Measurements from ENCODE around the gene CA10.

CA10 gene

DNA sequence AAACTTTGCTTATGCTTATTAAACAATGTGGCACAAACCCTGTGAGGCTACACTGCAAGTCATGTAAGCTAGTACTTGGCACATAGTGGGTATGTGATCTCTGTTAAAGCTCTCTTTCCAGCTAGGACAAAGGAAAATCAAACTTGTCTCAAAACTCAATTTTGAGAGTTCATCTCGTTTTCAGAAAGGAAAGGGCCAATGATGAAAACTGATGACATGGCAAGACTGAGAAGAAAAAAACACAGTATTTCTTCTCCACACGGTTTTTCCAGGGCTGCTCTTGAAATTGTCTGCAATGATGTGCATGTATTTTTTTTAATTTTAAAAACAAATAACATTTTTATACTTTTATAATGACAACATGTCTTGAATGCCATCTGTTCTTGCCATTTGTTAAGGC lies 389.8 kb downstream of the CA10 start:
- no peak overlapping the region for H4K8ac ChIP-seq (ENCODE audit: low read depth, low read length)
- H3K27ac ChIP-seq (ENCODE audit: low read depth, low read length): no peak overlapping the region
- H2BK120ac ChIP-seq (ENCODE audit: insufficient read depth, low read length, poor library complexity): no peak overlapping the region
- no peak overlapping the region for H3K14ac ChIP-seq (ENCODE audit: low read length)
- H3K4ac ChIP-seq (ENCODE audit: low read depth, low read length): no peak overlapping the region
- no peak overlapping the region for H3K23ac ChIP-seq (ENCODE audit: low read length)
- no peak for DNase-seq
- H2AFZ ChIP-seq (ENCODE audit: insufficient read depth, low read length, poor library complexity): no peak overlapping the region
- no peak overlapping the region for H2BK5ac ChIP-seq (ENCODE audit: low read depth, low read length, poor library complexity)
- H3K4me1 ChIP-seq (ENCODE audit: control insufficient read depth in 1 of 2, insufficient read depth in 2 of 2, low read length in 2 of 2): no peaks in the 10 kb centered on the region
- H2AK5ac ChIP-seq (ENCODE audit: low read length): no peak overlapping the region
- no CpG with 5 or more reads among the region's 2 CpGs for WGBS (ENCODE audit: extremely low coverage, insufficient coverage, insufficient read length)
- no peak overlapping the region for H3K4me3 ChIP-seq (ENCODE audit: low read depth, low read length)
- H3K9me3 ChIP-seq (ENCODE audit: insufficient read depth, low read depth, low read length): no peaks in the 10 kb centered on the region
- no peak overlapping the region for H3K9ac ChIP-seq (ENCODE audit: low read length)
- no peak overlapping the region for H4K91ac ChIP-seq (ENCODE audit: low read depth, low read length)
- no peak overlapping the region for H2BK12ac ChIP-seq (ENCODE audit: low read length)
- H3K27me3 ChIP-seq (ENCODE audit: insufficient read depth, low read length): no peaks in the 10 kb centered on the region
- no peaks in the 10 kb centered on the region for H3K79me1 ChIP-seq (ENCODE audit: low read length)
- no peaks in the 10 kb centered on the region for H3K79me2 ChIP-seq (ENCODE audit: control insufficient read depth, insufficient read depth, low read length, poor library complexity)
- no peaks in the 10 kb centered on the region for H3K36me3 ChIP-seq (ENCODE audit: control insufficient read depth in 1 of 2, insufficient read depth in 2 of 2, low read length in 2 of 2)
- no peak overlapping the region for H3K18ac ChIP-seq (ENCODE audit: low read length)
- no peak overlapping the region for H4K12ac ChIP-seq (ENCODE audit: low read depth, low read length)
- no peak overlapping the region for H3K4me2 ChIP-seq (ENCODE audit: low read length)

DNA sequence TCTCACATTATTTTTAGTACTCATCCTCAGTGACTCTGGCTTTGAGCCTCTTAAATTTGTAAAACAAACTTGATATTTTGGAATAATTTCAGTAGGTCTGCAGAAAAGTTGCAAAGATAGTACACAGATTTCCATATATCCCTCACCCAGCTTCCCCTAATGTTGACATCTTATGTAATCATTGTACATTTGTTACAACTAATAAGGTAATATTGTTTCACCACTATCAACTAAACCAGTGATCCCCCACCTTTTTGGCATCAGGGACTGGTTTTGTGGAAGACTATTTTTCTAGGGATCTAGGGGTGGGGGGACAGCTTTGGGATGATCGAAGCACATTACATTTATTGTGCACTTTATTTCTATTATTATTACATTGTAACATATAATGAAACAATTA lies 391.2 kb downstream of the CA10 start:
- Histone ChIP-seq H3K27ac (ENCODE audit: low read depth, low read length) (no peak overlapping the region), H3K9ac (ENCODE audit: low read length) (no peak overlapping the region)
- WGBS (ENCODE audit: extremely low coverage, insufficient coverage, insufficient read length): no CpG with 5 or more reads among the region's 1 CpG

DNA sequence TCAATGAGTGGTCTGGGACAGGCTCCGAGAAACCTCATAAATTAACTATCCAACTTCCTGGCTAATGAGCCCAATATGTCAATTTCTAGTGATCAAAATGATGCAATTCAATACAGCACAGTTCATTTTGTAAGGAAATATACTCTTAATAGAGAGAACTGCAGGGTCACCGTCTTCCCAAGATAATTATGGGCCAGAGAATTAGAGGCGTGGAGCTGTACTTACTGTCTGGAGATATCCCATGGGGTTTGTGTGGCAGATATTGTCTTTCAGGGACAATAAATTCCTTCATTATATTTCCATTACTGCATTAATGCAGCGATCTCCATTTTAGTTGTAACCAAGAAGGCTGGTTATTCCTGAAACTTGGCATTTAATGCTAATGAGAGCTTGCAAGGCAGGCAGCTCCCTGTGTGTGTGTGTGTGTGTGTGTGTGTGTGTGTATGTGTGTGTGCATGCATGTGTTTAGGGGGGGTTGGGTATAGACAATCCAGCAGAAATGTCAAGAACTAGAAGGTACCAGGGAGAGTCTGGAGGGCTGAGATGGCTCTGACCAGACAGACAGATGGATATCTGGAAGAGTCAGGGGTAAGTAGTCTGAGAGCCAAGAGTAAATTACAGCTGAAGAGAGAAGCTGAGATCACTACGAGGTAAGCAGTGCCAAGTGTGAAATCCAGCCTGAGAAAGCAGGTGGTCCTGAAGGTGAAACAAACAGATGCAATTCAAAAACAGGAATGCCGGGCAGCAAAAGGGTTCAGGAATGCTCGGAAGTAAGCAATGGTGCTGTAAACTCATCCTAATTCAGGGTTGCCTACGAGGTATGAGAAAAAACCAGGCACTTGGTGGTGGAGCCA lies 393.0 kb downstream of the CA10 start:
- H2BK120ac ChIP-seq (ENCODE audit: insufficient read depth, low read length, poor library complexity): no peak overlapping the region
- H3K4me3 ChIP-seq (ENCODE audit: low read depth, low read length): no peak overlapping the region
- no CpG with 5 or more reads among the region's 8 CpGs for WGBS (ENCODE audit: extremely low coverage, insufficient coverage, insufficient read length)
- no peaks in the 10 kb centered on the region for H3K4me1 ChIP-seq (ENCODE audit: control insufficient read depth in 1 of 2, insufficient read depth in 2 of 2, low read length in 2 of 2)
- H3K27ac ChIP-seq (ENCODE audit: low read depth, low read length): no peak overlapping the region
- H3K79me2 ChIP-seq (ENCODE audit: control insufficient read depth, insufficient read depth, low read length, poor library complexity): no peaks in the 10 kb centered on the region
- no peaks in the 10 kb centered on the region for H3K9me3 ChIP-seq (ENCODE audit: insufficient read depth, low read depth, low read length)
- no peak overlapping the region for H4K8ac ChIP-seq (ENCODE audit: low read depth, low read length)
- H4K91ac ChIP-seq (ENCODE audit: low read depth, low read length): no peak overlapping the region
- H3K14ac ChIP-seq (ENCODE audit: low read length): no peak overlapping the region
- H4K12ac ChIP-seq (ENCODE audit: low read depth, low read length): no peak overlapping the region
- H3K4me2 ChIP-seq (ENCODE audit: low read length): no peak overlapping the region
- no peak overlapping the region for H3K4ac ChIP-seq (ENCODE audit: low read depth, low read length)
- no peaks in the 10 kb centered on the region for H3K79me1 ChIP-seq (ENCODE audit: low read length)
- H3K27me3 ChIP-seq (ENCODE audit: insufficient read depth, low read length): no peaks in the 10 kb centered on the region
- H3K36me3 ChIP-seq (ENCODE audit: control insufficient read depth in 1 of 2, insufficient read depth in 2 of 2, low read length in 2 of 2): no peaks in the 10 kb centered on the region
- no peak overlapping the region for H2AK5ac ChIP-seq (ENCODE audit: low read length)
- no peak overlapping the region for H3K23ac ChIP-seq (ENCODE audit: low read length)
- H3K18ac ChIP-seq (ENCODE audit: low read length): no peak overlapping the region
- DNase-seq: no peak
- no peak overlapping the region for H3K9ac ChIP-seq (ENCODE audit: low read length)
- H2BK12ac ChIP-seq (ENCODE audit: low read length): no peak overlapping the region
- no peak overlapping the region for H2BK5ac ChIP-seq (ENCODE audit: low read depth, low read length, poor library complexity)
- H2AFZ ChIP-seq (ENCODE audit: insufficient read depth, low read length, poor library complexity): no peak overlapping the region

More for the DNA sequence above, 391.2 kb downstream of the CA10 start:
- H4K91ac ChIP-seq (ENCODE audit: low read depth, low read length): no peak overlapping the region
- H3K18ac ChIP-seq (ENCODE audit: low read length): no peak overlapping the region
- H4K8ac ChIP-seq (ENCODE audit: low read depth, low read length): no peak overlapping the region
- no peaks in the 10 kb centered on the region for H3K27me3 ChIP-seq (ENCODE audit: insufficient read depth, low read length)
- no peak for DNase-seq
- no peaks in the 10 kb centered on the region for H3K36me3 ChIP-seq (ENCODE audit: control insufficient read depth in 1 of 2, insufficient read depth in 2 of 2, low read length in 2 of 2)
- no peak overlapping the region for H2BK120ac ChIP-seq (ENCODE audit: insufficient read depth, low read length, poor library complexity)
- H4K12ac ChIP-seq (ENCODE audit: low read depth, low read length): no peak overlapping the region
- H2AFZ ChIP-seq (ENCODE audit: insufficient read depth, low read length, poor library complexity): no peak overlapping the region
- H2BK5ac ChIP-seq (ENCODE audit: low read depth, low read length, poor library complexity): no peak overlapping the region
- H3K9me3 ChIP-seq (ENCODE audit: insufficient read depth, low read depth, low read length): no peaks in the 10 kb centered on the region
- H3K4me2 ChIP-seq (ENCODE audit: low read length): no peak overlapping the region
- no peak overlapping the region for H3K4me3 ChIP-seq (ENCODE audit: low read depth, low read length)
- H3K4me1 ChIP-seq (ENCODE audit: control insufficient read depth in 1 of 2, insufficient read depth in 2 of 2, low read length in 2 of 2): no peaks in the 10 kb centered on the region
- no peak overlapping the region for H3K4ac ChIP-seq (ENCODE audit: low read depth, low read length)
- no peaks in the 10 kb centered on the region for H3K79me2 ChIP-seq (ENCODE audit: control insufficient read depth, insufficient read depth, low read length, poor library complexity)
- no peak overlapping the region for H2AK5ac ChIP-seq (ENCODE audit: low read length)
- H3K14ac ChIP-seq (ENCODE audit: low read length): no peak overlapping the region
- H3K79me1 ChIP-seq (ENCODE audit: low read length): no peaks in the 10 kb centered on the region
- H3K23ac ChIP-seq (ENCODE audit: low read length): no peak overlapping the region
- no peak overlapping the region for H2BK12ac ChIP-seq (ENCODE audit: low read length)

DNA sequence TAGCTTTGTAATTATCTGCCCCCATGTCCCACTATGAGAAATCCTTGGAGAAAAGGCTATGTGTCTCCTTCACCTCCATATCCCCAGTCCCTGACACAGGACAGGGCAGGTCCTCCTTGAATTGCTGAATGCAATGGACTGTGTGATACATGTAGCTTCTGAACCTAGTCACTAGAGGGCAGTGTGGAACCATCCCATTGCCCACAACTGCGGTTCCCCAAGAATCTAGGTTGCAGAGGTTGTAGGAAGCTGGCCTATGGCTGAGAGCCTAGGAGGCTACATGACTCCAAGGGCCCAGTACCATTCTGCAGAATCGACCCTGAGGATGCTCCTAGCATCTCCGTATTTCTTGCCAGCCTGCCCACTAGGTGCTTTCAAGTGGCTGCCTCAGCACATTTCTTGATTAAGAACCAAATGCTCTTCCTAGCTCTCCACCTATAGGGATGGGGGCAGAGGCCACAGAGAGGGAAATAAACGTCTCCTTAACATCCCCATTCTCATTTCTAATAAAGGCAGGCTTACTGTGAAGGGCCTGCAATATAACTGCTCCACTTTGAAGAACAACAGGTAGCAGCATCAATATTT lies 394.0 kb downstream of the CA10 start:
- H3K36me3 ChIP-seq (ENCODE audit: control insufficient read depth in 1 of 2, insufficient read depth in 2 of 2, low read length in 2 of 2): no peaks in the 10 kb centered on the region

More for the DNA sequence above, 394.0 kb downstream of the CA10 start:
- no CpG with 5 or more reads among the region's 4 CpGs for WGBS (ENCODE audit: extremely low coverage, insufficient coverage, insufficient read length)
- Histone ChIP-seq H2AK5ac (ENCODE audit: low read length) (no peak overlapping the region), H3K79me1 (ENCODE audit: low read length) (no peaks in the 10 kb centered on the region), H2BK5ac (ENCODE audit: low read depth, low read length, poor library complexity) (no peak overlapping the region), H3K27me3 (ENCODE audit: insufficient read depth, low read length) (no peaks in the 10 kb centered on the region), H4K91ac (ENCODE audit: low read depth, low read length) (no peak overlapping the region), H3K4me1 (ENCODE audit: control insufficient read depth in 1 of 2, insufficient read depth in 2 of 2, low read length in 2 of 2) (no peaks in the 10 kb centered on the region), H3K4me2 (ENCODE audit: low read length) (no peak overlapping the region), H3K79me2 (ENCODE audit: control insufficient read depth, insufficient read depth, low read length, poor library complexity) (no peaks in the 10 kb centered on the region), H3K4me3 (ENCODE audit: low read depth, low read length) (no peak overlapping the region), H3K14ac (ENCODE audit: low read length) (no peak overlapping the region), H3K23ac (ENCODE audit: low read length) (no peak overlapping the region), H2BK120ac (ENCODE audit: insufficient read depth, low read length, poor library complexity) (no peak overlapping the region), H3K27ac (ENCODE audit: low read depth, low read length) (no peak overlapping the region), H3K9me3 (ENCODE audit: insufficient read depth, low read depth, low read length) (no peaks in the 10 kb centered on the region), H3K18ac (ENCODE audit: low read length) (no peak overlapping the region), H3K9ac (ENCODE audit: low read length) (no peak overlapping the region), H4K12ac (ENCODE audit: low read depth, low read length) (no peak overlapping the region), H3K4ac (ENCODE audit: low read depth, low read length) (no peak overlapping the region), H4K8ac (ENCODE audit: low read depth, low read length) (no peak overlapping the region), H2AFZ (ENCODE audit: insufficient read depth, low read length, poor library complexity) (no peak overlapping the region), H2BK12ac (ENCODE audit: low read length) (no peak overlapping the region)
- DNase-seq: peak; percentile 3 to 63

Data from trophoblast cell (in vitro differentiated cells and primary cell).